Progenitor cell of endocrine pancreas (in vitro differentiated cells): ENCODE measurements around the gene BMP7. TPM values are rescaled to one million over a fixed set of nuclear protein-coding genes. Genes with fewer than 3 reads are reported as not detected.

Experiments
- DNase-seq: peaks from one replicate; pipeline ENCODE4 v3.0.0; 2021; ENCODE audit warnings: low spot score; ENCODE audit not compliant: unreplicated experiment
- H3K27ac Mint-ChIP-seq: 2 replicates; pipeline ENCODE4 v1.8.0; 2021; ENCODE audit warnings: mild to moderate bottlenecking, moderate library complexity, mixed read lengths
- H3K27me3 Mint-ChIP-seq: 2 replicates; pipeline ENCODE4 v1.8.0; 2021; ENCODE audit warnings: mixed read lengths
- H3K36me3 Mint-ChIP-seq: 2 replicates; pipeline ENCODE4 v1.8.0; 2022; ENCODE audit warnings: mixed read lengths; ENCODE audit not compliant: insufficient read depth
- H3K4me1 Mint-ChIP-seq: 2 replicates; pipeline ENCODE4 v1.8.0; 2021; ENCODE audit warnings: low read depth, mixed read lengths
- H3K4me3 Mint-ChIP-seq: 2 replicates; pipeline ENCODE4 v1.8.0; 2021; ENCODE audit warnings: low read depth, mild to moderate bottlenecking, moderate library complexity, mixed read lengths
- H3K9me3 Mint-ChIP-seq: 2 replicates; pipeline ENCODE4 v1.8.0; 2021; ENCODE audit warnings: low read depth, mixed read lengths
- total RNA-seq: library from RNA; stranded (reverse); gene quantifications from 2 replicates; pipeline ENCODE4 v1.2.1, GENCODE V29; 2021
- TF ChIP-seq, protein P1 (sequence below): fragments of 200-600 bp; sonication (generic); IDR thresholded peaks from one replicate; pipeline ENCODE4 v1.5.0; 2021; ENCODE audit warnings: antibody characterized with exemption, mild to moderate bottlenecking; ENCODE audit not compliant: unreplicated experiment

Gene BMP7
- total RNA-seq, 1 donor from 2014 or later, result 35.4 TPM

DNA sequence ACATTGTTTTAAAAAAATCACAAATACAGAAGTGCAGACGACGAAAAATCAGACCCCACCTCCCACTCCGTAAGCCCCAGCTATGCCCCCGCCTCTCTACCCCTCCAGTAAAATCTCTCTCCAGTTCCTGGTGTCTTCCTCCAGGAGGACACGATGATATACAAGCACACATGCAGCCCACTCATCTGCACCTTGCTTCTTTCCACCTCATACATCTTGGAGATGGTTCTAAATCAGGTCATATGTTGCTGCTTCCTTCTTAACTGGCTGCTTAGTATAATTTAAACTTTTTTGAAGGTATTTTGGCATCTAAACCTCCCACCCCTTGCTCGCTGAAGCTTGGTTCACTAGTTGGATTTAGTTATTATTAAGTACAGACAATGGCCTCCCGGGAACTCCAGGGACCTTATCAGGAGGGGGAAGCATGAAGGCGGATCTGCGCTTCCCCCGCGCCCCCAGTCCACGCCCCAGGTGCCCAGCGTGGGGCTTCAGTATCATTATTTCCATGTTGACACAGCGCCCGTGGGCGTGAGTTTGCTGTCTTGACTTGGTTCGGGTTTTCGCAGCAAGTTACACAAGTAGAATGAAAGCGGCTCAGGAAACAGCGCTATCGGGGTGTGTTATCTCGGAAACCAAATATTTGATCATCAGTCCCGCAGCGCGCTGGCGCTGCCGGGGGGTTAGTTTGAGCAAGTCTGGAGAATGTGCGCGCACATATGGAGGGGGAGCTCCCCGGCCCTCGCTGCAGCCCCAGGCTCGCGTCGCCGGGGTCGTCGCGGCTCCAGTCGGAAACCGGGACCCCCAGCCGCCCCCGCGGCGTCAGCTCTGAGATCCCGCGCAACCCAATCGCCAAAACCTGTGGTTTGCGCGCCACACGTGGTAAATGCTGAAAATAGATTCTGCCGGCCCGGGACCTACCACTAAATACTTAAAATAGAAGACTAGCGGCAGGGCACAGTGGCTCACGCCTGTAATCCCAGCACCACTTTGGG is 2.3 kb downstream of the BMP7 start:
- H3K4me3 Mint-ChIP-seq, result peak overlapping the region; percentile 90
- H3K4me1 Mint-ChIP-seq, result peaks cover 55% of the 10 kb centered on the region
- DNase-seq, result peak; percentile 56
- no peaks in the 10 kb centered on the region for H3K36me3 Mint-ChIP-seq
- no peaks in the 10 kb centered on the region for H3K9me3 Mint-ChIP-seq
- peaks cover 25% of the 10 kb centered on the region for H3K27me3 Mint-ChIP-seq
- H3K27ac Mint-ChIP-seq, result peak overlapping the region; percentile 95
- TF ChIP-seq, protein P1, sequence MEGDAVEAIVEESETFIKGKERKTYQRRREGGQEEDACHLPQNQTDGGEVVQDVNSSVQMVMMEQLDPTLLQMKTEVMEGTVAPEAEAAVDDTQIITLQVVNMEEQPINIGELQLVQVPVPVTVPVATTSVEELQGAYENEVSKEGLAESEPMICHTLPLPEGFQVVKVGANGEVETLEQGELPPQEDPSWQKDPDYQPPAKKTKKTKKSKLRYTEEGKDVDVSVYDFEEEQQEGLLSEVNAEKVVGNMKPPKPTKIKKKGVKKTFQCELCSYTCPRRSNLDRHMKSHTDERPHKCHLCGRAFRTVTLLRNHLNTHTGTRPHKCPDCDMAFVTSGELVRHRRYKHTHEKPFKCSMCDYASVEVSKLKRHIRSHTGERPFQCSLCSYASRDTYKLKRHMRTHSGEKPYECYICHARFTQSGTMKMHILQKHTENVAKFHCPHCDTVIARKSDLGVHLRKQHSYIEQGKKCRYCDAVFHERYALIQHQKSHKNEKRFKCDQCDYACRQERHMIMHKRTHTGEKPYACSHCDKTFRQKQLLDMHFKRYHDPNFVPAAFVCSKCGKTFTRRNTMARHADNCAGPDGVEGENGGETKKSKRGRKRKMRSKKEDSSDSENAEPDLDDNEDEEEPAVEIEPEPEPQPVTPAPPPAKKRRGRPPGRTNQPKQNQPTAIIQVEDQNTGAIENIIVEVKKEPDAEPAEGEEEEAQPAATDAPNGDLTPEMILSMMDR, result no peak

DNA sequence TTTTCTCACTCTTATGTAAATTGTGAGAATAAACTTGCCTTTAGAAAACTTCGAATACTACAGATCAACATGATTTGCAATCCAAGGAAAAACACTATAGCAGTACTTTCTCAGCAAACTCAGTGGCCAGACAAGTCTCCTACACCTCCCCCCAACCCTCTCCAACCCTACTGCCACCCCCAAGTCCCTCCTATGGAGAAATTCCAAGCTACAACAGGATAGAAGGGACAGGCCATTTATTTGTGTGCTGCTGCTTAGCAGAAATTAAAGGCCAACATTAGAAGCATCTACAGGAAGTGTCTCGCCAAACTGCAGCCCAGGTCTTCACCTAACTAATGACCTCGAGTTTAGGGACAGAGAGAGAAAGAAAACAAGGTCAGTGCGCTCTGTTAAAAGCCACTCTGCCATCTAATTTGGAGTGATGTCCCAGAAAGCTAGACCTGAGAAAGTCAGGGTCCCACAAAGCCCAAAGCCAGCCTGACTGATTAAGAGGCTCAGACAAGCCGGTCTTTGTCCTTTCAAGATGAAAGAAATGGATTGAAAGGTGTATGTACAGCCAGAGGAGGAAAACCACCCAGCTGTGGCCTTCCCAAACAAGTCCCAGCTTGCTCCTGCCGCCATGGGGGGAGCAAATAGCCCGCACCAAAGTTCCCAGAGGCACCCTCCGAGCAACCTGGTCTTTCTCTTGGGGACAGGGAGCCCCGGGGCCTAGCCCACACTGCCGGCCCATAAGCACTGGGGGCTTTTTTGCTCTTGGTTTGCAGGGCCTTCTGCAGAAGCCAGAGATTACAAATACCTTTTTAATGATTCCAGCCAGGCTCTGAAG is 3.4 kb downstream of the BMP7 start:
- H3K27me3 Mint-ChIP-seq, result peaks cover 15% of the 10 kb centered on the region
- no peak for DNase-seq
- no peaks in the 10 kb centered on the region for H3K9me3 Mint-ChIP-seq
- TF ChIP-seq, protein P1, result no peak
- H3K27ac Mint-ChIP-seq, result peak overlapping the region; percentile 95
- H3K4me3 Mint-ChIP-seq, result peak overlapping the region; percentile 90
- H3K36me3 Mint-ChIP-seq, result no peaks in the 10 kb centered on the region
- H3K4me1 Mint-ChIP-seq, result peaks cover 65% of the 10 kb centered on the region

DNA sequence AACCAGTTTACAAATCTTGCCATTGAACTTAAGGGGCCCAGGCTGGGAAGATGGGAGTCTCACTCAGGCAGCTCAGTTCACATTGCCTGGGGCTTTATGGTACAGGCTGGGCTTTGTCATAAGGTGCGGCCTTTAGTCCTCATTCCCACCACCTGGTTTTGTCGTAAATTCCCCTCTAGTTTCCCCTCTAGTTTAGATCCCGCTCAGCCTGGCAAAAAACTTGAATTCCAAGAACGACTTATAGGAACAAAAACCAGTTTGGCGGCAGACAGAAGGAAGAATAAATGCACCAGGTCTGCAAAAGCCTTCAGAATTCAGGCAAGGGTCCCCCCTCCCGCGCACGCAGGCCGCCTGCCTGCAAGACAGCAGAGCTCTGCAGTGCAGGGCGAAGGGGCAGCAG is 4.1 kb downstream of the BMP7 start:
- peak overlapping the region; percentile 95 for H3K27ac Mint-ChIP-seq

DNA sequence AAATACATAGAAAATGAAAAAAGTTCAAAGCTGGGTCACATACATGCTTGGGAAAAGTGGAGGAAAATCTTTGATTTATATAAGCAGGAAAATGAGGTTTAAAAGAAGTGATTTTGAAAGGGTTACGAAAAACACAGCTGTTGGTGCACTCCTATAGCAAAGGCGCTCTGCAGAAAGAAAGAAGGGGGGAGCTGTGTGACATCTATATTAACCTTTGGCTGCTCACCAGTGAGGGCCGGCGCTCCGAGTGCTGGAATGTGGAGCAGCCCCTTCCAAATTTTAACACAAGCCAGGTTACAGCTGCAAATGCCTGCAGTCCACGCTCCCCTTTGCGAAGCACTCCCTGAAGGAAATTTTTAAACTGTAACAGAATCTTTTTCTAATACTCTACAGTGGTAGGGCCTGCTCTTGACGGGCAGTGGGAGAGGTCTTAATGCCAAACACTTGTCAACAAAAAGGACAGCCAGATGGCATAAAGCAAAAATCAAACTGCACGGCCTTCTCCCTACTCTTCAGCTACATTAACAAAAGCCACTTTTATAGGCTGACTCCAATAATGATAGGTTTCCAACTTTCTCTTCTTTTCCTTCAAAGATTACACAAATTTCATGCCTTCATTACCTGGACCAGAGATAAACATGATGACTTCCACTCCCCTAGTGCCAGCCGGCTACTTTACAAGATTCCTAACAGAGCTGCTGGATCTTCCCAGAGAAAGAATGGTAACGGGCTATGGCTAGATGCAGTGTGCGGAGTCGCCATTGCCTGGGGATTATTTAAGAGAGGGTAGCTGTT is 4.8 kb downstream of the BMP7 start:
- H3K9me3 Mint-ChIP-seq, result no peaks in the 10 kb centered on the region

More for the DNA sequence above, 4.1 kb downstream of the BMP7 start:
- Mint-ChIP-seq H3K9me3 (no peaks in the 10 kb centered on the region), H3K4me3 (peak overlapping the region; percentile 90), H3K36me3 (no peaks in the 10 kb centered on the region), H3K4me1 (peaks cover 70% of the 10 kb centered on the region), H3K27me3 (peaks cover 8% of the 10 kb centered on the region)
- no peak for DNase-seq
- TF ChIP-seq, protein P1, result no peak

More for the DNA sequence above, 4.8 kb downstream of the BMP7 start:
- TF ChIP-seq, protein P1, result no peak
- DNase-seq, result no peak
- H3K4me3 Mint-ChIP-seq, result peak overlapping the region; percentile 35
- H3K36me3 Mint-ChIP-seq, result no peaks in the 10 kb centered on the region
- peak overlapping the region; percentile 95 for H3K27ac Mint-ChIP-seq
- H3K4me1 Mint-ChIP-seq, result peaks cover 66% of the 10 kb centered on the region
- H3K27me3 Mint-ChIP-seq, result peaks cover 2% of the 10 kb centered on the region
